Activated T-cell treated with anti-CD3 and anti-CD28 coated beads for 1 hour (primary cell): ENCODE results near the gene SRF.

Experiments used
- DNase-seq: peaks from one replicate; pipeline ENCODE4 v3.0.0-alpha.2; 2020; ENCODE audit warnings: low read depth

Gene SRF

GRCh38 chr6:43147691-43148477 is 23.2 kb upstream of the SRF start:
- DNase-seq = no peak

DNA sequence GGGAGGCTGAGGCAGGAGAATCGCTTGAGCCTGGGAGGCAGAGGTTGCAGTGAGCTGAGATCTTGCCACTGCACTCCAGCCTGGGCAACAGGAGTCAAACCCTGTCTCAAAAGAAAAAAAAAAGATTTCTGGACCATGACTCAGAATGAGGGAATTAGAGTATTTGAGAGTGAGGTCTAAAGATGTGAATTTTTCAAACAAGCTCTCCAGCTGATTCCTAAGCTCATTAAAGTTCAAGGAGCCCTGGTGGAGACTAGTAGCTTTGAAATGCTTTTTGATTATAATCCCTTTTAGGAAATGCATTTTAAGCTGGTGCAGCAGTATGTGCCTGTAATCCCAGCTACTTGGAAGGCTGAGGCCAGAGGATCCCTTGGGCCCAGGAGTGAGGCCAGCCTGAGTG is 21.8 kb upstream of the SRF start:
- no peak for DNase-seq

GRCh38 chr6:43150051-43150751 is 20.9 kb upstream of the SRF start:
- DNase-seq = no peak

DNA sequence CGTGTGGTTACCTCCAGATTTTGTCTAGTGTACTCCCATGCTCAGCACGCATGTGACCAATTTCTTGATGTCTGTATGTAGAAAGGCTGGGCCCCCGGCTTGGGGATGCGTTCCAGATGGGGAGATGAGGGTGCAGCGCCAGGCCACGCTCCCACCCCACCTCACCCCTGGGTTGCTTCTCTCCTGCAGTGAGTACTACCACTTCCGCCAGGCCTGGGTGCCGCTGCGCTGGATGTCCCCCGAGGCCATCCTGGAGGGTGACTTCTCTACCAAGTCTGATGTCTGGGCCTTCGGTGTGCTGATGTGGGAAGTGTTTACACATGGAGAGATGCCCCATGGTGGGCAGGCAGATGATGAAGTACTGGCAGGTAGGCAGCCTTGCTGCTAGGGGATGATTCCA is 11.5 kb upstream of the SRF start:
- no peak for DNase-seq

DNA sequence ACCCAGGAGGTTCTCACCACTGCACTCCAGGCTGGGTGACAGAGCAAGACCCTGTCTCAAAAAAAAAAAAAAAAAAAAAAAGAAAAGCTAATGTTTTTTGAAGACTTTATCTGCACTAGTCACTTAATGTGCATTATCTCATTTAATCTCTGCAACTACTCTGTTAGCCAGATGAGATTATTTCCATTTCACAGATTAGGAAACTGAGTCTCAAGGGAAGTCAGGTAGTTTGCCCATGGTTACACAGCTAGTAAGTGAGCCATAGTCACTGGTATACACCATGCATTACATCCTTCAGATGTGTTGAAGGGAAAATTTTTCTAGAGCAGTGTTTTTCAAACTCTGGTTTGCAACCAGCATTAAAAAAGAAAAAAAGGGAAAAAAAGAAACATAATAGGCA is 7.2 kb upstream of the SRF start:
- DNase-seq = no peak

GRCh38 chr6:43170417-43170930 is 595 bp upstream of the SRF start:
- no peak for DNase-seq

- peak; percentile 19 for DNase-seq
These were observed 636 bp downstream of the SRF start for GRCh38 chr6:43171707-43172103.

- DNase-seq = peak; percentile 34
These were observed 1.3 kb downstream of the SRF start for GRCh38 chr6:43172104-43173007.

DNA sequence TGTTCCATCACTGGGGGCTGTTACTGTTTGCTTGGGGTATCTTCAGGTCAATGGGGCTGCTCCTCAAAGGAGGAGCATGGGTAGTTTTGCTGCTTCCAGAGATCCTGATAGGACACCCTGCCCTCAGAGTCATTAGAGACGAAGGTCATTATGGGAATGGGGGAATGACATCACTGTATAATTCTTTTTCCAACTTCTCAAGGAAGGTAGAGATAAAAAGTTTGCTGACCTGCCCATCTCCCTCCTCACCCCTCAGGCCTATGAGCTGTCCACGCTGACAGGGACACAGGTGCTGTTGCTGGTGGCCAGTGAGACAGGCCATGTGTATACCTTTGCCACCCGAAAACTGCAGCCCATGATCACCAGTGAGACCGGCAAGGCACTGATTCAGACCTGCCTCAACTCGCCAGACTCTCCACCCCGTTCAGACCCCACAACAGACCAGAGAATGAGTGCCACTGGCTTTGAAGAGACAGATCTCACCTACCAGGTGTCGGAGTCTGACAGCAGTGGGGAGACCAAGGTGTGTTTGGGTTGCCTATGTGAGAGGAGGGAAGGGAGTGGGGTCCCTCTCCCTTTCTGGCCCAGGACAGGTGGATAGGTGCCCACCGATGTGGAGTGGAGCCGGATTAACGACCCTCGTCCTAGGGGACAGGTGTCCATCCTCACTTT is 2.7 kb downstream of the SRF start:
- no peak for DNase-seq

GRCh38 chr6:43174263-43175112 is 3.4 kb downstream of the SRF start:
- DNase-seq = peak; percentile 87

DNA sequence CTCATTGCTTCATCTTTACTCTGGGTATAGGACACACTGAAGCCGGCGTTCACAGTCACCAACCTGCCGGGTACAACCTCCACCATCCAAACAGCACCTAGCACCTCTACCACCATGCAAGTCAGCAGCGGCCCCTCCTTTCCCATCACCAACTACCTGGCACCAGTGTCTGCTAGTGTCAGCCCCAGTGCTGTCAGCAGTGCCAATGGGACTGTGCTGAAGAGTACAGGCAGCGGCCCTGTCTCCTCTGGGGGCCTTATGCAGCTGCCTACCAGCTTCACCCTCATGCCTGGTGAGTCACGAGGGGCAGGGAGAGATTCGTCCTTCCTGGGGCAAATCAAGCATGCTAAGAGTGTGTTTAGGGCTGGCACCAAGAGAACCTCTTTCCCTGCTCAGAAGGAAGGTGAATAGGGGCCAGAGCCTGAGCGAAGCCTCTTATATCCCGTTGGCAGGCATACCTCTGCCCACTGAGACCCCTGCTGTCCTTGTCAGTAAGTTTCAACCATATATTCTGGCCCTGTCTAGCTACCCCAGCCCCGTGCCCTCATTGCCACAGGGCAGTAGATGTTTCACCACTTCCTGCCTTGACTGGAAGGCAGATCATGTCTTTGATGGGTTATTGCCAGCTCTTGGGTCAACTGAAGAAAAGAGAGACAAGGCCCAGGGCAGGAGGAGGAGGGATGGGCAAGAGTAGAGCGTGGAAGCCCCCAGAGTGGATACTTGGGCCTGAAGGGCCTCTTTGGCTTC is 4.8 kb downstream of the SRF start:
- no peak for DNase-seq

DNA sequence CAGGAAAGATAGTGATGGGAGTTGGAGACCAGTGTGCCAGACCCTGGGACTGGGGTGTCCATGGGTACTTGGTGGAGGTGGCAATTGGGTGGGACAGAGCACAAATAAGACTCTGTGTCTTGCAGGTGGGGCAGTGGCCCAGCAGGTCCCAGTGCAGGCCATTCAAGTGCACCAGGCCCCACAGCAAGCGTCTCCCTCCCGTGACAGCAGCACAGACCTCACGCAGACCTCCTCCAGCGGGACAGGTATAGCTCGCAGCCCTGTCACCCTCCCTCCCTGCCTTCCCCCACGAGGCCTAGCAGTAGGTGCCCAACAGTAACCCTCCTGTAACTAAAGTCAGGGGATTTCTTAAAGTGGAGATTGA is 5.3 kb downstream of the SRF start:
- no peak for DNase-seq

GRCh38 chr6:43178150-43178549 is 7.1 kb downstream of the SRF start:
- DNase-seq = no peak

GRCh38 chr6:43178951-43179830 is 8.1 kb downstream of the SRF start:
- no peak for DNase-seq

DNA sequence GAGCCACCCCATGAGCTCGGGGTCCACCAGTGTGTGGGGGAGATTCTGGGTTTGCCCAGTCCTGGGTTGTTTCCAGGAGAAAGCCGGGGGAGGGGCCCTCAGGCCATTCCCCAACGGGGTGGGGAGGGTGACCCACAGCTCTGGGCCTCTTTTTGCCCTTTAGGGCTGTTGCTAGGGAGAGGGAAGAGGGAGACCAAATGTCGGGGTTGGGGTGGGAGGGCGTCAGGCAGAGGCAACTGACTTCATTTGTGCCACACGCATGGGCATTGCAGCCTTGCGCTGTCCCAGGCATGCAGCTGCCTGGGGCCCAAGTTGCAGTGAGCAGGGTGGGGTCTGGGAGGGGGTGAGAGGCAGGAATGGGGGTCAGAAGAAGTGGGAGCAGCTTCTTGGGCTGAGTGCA is 9.0 kb downstream of the SRF start:
- DNase-seq = no peak

DNA sequence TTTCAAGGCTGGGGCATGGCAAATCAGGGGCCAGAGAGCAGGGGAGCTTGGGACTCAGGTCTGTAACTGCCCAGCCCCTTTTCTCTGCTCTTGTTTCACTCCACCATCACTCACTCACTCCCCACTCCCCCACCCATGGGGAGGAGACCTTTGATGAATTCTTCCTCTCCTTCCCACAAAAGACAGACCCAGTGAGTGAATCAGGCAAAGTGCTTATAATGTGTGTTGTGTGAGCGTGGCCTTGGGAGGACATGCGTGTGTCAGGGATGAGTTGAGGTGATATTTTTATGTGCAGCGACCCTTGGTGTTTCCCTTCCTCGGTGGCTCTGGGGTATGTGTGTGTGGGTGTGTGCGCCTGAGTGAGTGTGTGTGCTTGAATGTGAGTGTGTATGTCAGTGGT is 9.9 kb downstream of the SRF start:
- DNase-seq = no peak

- DNase-seq = no peak
These were observed 10.5 kb downstream of the SRF start for GRCh38 chr6:43181621-43181941.

GRCh38 chr6:43181942-43182860 is 11.1 kb downstream of the SRF start, which contains the start of gene CUL9:
Gene CUL9, plus strand, starts transcription at chr6:43182196. Its CDS starts 2,115 bp downstream, at chr6:43184311.
- DNase-seq = peak; percentile 68
